Measurements from ENCODE around the gene NUB1. TPM values are rescaled to one million over a fixed set of nuclear protein-coding genes. Genes with fewer than 3 reads are reported as not detected.

Gene NUB1
- total RNA-seq, 4 donors from 2014 or later = 66.4 to 90.8 (median 68.2) TPM

DNA sequence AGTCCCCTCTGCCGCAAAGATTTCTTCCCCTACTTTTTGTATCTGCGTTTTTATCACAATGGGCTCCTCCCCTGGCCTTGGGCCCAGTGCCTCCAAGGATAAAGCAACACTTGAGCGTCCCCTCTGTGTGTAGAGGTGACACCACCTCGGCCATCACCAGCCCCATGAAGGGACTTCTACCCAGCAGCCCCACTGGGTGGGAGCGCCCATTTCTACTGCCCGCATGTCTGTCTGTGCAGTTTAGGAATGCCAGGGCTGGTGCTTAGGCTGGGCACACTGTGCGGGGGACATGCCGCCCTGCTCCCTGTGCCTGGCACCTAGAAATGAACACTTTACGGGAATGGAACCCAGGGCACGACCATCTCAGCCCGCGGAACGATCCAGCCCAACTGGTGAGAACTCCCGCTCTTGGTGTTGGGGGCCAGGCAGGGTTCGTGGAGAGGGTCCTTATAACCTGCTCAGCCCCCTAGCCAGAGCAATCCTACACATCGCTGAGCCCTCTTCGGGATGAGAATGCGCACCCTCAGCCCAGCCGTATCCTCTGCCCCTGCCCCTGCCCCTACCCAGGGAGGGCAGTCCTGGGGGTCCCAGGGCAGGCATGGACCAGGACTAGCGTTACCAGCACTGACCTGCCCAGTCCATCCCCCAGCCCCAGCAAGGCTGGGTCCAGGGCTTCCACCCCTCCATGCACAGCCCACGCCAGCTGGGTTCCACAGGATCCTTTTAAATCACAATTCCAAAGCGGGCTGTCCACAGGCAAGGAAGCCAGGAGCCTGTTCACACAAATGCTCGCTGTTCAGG is 85.5 kb downstream of the NUB1 start:
- no peaks in the 10 kb centered on the region for H3K9me3 ChIP-seq
- DNase-seq = no peak
- no peaks in the 10 kb centered on the region for H3K27me3 ChIP-seq
- no peak overlapping the region for H3K4me3 ChIP-seq
- H3K4me1 ChIP-seq = peaks cover 0 to 6% (median 0%) of the 10 kb centered on the region in 4 donors
- peak overlapping the region in 3 of 4 donors; percentile 32 to 73 (median 68) for H3K27ac ChIP-seq
- no peaks in the 10 kb centered on the region for H3K36me3 ChIP-seq
- TF ChIP-seq CTCF (IDR thresholded peaks at IDR 0.05) (no peak), POLR2A (IDR thresholded peaks at IDR 0.05) (no peak)

DNA sequence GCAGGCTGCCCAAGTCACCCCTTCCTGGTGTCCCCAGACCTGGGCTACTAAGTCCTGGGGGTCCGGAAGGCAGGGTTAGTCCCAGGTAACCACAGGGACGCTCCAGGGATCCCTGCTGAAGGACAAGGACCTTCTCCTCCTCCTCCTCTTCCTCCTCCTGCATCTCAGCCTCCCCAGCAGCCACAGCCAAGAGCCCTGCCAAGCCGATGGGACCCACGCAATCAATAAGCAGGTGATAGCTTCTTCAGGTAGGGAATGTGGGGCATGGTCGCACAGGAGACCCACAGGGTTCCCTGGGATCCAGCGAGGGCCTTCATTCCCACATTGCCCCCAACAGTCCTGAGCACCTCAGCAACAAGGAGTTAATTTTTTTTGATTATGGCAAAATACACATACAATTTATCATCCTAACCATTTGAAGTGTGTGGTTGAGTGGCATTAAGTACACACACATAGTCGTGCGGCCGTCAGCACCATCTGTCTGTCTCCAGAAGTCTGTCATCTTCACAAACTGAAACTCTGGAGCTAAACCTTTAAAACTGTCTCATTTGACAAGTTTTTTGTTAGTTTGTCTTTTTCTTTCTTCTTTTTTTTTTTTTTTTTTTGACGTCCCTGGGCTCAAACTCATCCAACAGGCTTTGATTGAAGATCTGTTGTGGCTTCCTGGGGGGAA is 86.2 kb downstream of the NUB1 start:
- no peak for DNase-seq
- Histone ChIP-seq H3K27ac (peak overlapping the region in 3 of 4 donors; percentile 39 to 73 (median 68)), H3K4me1 (peaks cover 0 to 6% (median 0%) of the 10 kb centered on the region in 4 donors), H3K9me3 (no peaks in the 10 kb centered on the region), H3K27me3 (no peaks in the 10 kb centered on the region), H3K36me3 (no peaks in the 10 kb centered on the region), H3K4me3 (no peak overlapping the region)
- TF ChIP-seq POLR2A (IDR thresholded peaks at IDR 0.05) = no peak
- TF ChIP-seq CTCF (IDR thresholded peaks at IDR 0.05) = no peak

Other genes starting within 250 kb of the NUB1 start
- not detected for gene GBX1, start 174.1 kb upstream of the NUB1 start, total RNA-seq
- gene ASB10, start 154.6 kb upstream of the NUB1 start, total RNA-seq = not detected
- not detected for gene H2BK1, start 131.3 kb upstream of the NUB1 start, total RNA-seq
- gene ABCF2, start 114.6 kb upstream of the NUB1 start, total RNA-seq = 10 to 100 TPM; 20.7 to 29.7 (median 26.4) TPM
- 10 to 100 TPM; 31.4 to 50.2 (median 43.2) TPM for gene CHPF2, start 109.3 kb upstream of the NUB1 start, total RNA-seq
- 10 to 100 TPM in 3 of 4 donors, 1 to 10 TPM in 1; 1.2 to 61.1 (median 18.3) TPM for gene SMARCD3, start 93.1 kb upstream of the NUB1 start, total RNA-seq
- gene WDR86, start 68.2 kb downstream of the NUB1 start, total RNA-seq = 10 to 100 TPM in 1 of 4 donors, 1 to 10 TPM in 2, not detected in 1; 5.9 to 13.2 (median 6.6) TPM
- not detected for gene CRYGN, start 98.3 kb downstream of the NUB1 start, total RNA-seq
- 10 to 100 TPM; 34.7 to 46.9 (median 41.5) TPM for gene RHEB, start 178.1 kb downstream of the NUB1 start, total RNA-seq